Heart left ventricle (tissue), 16 donors: ENCODE results near the gene BPHL. TPM values are rescaled to one million over a fixed set of nuclear protein-coding genes. Genes with fewer than 3 reads are reported as not detected.
"Not testable (repeated sequence)": the region's sequence is repeated elsewhere in the genome, so short reads cannot be mapped to it uniquely, and the experiment has no call there.

ENCODE experiments used
- ATAC-seq, 4 donors: fragments of 200-7000 bp; cut with Tn5 transposase; one replicate each; pipeline ENCODE4 v1.9.1; 2020 to 2022; ENCODE audit warnings: moderate library complexity in 4 of 4, mild to moderate bottlenecking in 3 of 4, moderate number of reproducible peaks in 1 of 4
- DNase-seq, 5 donors: peaks; one replicate each; pipeline ENCODE4 v3.0.0-alpha.2; 2020
- H3K27ac ChIP-seq, 12 donors: fragments of 200-600 bp; sonication (generic) in 4 of 12; one replicate each; pipeline versions ENCODE4 v1.5.0 to v1.8.0; 2016 to 2022; ENCODE audit warnings: mild to moderate bottlenecking in 2 of 12
- H3K27me3 ChIP-seq, 9 donors: fragments of 200-600 bp; sonication (generic) in 2 of 9; one replicate each; pipeline versions ENCODE4 v1.5.1 to v1.8.0; 2016 to 2022; ENCODE audit warnings: mild to moderate bottlenecking in 3 of 9
- H3K36me3 ChIP-seq, 9 donors: fragments of 200-600 bp; sonication (generic) in 2 of 9; one replicate each; pipeline versions ENCODE4 v1.5.0 to v1.8.0; 2018 to 2022; ENCODE audit warnings: mild to moderate bottlenecking in 2 of 9
- H3K4me1 ChIP-seq, 12 donors: fragments of 200-600 bp; sonication (generic) in 4 of 12; one replicate each; pipeline versions ENCODE4 v1.5.0 to v1.8.0; 2016 to 2022; ENCODE audit warnings: mild to moderate bottlenecking in 3 of 12
- H3K4me3 ChIP-seq, 12 donors: fragments of 200-600 bp; sonication (generic) in 4 of 12; one replicate each; pipeline versions ENCODE4 v1.5.0 to v1.8.0; 2017 to 2022; ENCODE audit warnings: mild to moderate bottlenecking in 9 of 12, moderate library complexity in 4 of 12
- H3K9me3 ChIP-seq, 12 donors: fragments of 200-600 bp; sonication (generic) in 4 of 12; one replicate each; pipeline versions ENCODE4 v1.5.0 to v1.8.0; 2016 to 2022; ENCODE audit warnings: mild to moderate bottlenecking in 1 of 12
- POLR2A ChIP-seq, 2 donors: fragments of 450-650 bp; IDR thresholded peaks; one replicate each; pipeline ENCODE4 v1.6.1; 2017; ENCODE audit warnings: antibody characterized with exemption in 2 of 2, mild to moderate bottlenecking in 2 of 2, moderate library complexity in 2 of 2
- WGBS, 4 donors: extraction: QIAGEN DNeasy Blood & Tissue Kit in 2 of 4; methylation state at CpG; one replicate each; pipeline versions ENCODE4 v1.1.5 to v1.1.7; 2013 to 2018; 5-methylcytosine and 5-hydroxymethylcytosine counted together
- intact Hi-C, 10 donors: fragments of 100-400 bp; cut with DNase I; formaldehyde crosslinking; loops; one replicate each; pipeline versions ENCODE4 v1.11.1 to v1.14.2; 2022
- polyA plus RNA-seq, 2 donors: library from polyadenylated mRNA; stranded (reverse); fragments of 200-250 nt; gene quantifications; one replicate each; pipeline ENCODE4 v1.2.3, GENCODE V29; 2013
- total RNA-seq, 9 donors: library from RNA; depleted of rRNA in 2 of 9; stranded (reverse); fragments of >200 nt in 2 of 9; fragmentation: NEBNext Ultra II Directional in 3 of 9; extraction: Animal tissue kit (Norgen Biotek cat#: 25700) in 3 of 9; gene quantifications; one replicate each; pipeline versions ENCODE4 v1.1.0 to v1.2.4, GENCODE V29; 2016 to 2023
- TF ChIP-seq, protein P1 (sequence below), 12 donors: fragments of 200-600 bp; sonication (generic) in 4 of 12; IDR thresholded peaks; one replicate each; pipeline versions ENCODE4 v1.5.0 to v1.8.0; 2018 to 2022; ENCODE audit warnings: antibody characterized with exemption in 12 of 12, mild to moderate bottlenecking in 5 of 12
- donor health status: ischemic (EF 13 %, LVEDD 7.1; RV severe dilation, severe dysfunction).
- donor health status: healthy with polysubstance abuse.
- donor health status: DM: no; HTN: yes; CAD: no.
- donor health status: DM: no; HTN: no; CAD: no.
- donor health status: ischemic (EF 25% LVEDD 6.9; RV normal size, moderate dysfunction).
- donor health status: ischemic (EF 25% LVEDD 5.7; RV mildly dilated, moderate dysfunction).
- donor health status: healthy.
- donor health status: DM: yes; HTN: yes; CAD: no.
- donor health status: ischemic (EF 35%, LVEDD 5.7; RV mildly dilated, moderate dysfunction).
- donor health status: nonischemic (EF 11% LVEDD 7.7; RV severe dilation, severe dysfunction).
- donor health status: DM: yes; HTN: yes; CAD: no.
- donor health status: PGD.
- donor health status: ischemic (EF 29% LVEDD 5.4; RV normal size, mild dysfunction).
- donor health status: nonischemic (EF 23%, LVEDD 6.1; RV moderate dilation, normal function).

Gene BPHL
- total and polyA plus RNA-seq, 11 donors: 4.8 to 38.2 (median 13.5) TPM

DNA sequence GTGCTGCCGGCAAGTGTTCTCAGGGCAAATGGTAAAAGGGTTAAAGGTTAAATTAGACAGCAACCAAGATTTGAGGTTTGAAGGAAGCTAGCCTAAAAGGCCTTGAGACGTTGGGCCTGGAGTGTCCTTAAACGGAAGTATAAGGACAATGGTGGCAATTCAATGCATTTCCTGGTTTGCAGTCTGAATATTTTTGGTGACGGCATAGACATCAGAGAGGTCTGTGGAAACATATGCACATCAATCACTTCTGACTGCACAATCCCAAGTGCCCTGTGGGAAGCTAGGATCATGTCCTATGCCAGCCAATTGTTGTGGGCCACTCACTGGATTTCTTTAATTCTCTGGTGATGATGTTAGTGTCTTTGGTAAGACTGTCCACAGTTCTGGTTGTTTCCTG, 64.6 kb downstream of the BPHL start:
- no peaks in the 10 kb centered on the region for H3K4me1 ChIP-seq
- no peak overlapping the region for H3K27ac ChIP-seq
- H3K27me3 ChIP-seq: no peaks in the 10 kb centered on the region
- H3K36me3 ChIP-seq: no peaks in the 10 kb centered on the region
- TF ChIP-seq, protein P1, sequence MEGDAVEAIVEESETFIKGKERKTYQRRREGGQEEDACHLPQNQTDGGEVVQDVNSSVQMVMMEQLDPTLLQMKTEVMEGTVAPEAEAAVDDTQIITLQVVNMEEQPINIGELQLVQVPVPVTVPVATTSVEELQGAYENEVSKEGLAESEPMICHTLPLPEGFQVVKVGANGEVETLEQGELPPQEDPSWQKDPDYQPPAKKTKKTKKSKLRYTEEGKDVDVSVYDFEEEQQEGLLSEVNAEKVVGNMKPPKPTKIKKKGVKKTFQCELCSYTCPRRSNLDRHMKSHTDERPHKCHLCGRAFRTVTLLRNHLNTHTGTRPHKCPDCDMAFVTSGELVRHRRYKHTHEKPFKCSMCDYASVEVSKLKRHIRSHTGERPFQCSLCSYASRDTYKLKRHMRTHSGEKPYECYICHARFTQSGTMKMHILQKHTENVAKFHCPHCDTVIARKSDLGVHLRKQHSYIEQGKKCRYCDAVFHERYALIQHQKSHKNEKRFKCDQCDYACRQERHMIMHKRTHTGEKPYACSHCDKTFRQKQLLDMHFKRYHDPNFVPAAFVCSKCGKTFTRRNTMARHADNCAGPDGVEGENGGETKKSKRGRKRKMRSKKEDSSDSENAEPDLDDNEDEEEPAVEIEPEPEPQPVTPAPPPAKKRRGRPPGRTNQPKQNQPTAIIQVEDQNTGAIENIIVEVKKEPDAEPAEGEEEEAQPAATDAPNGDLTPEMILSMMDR (IDR thresholded peaks at IDR 0.05): no peak
- no peak for TF ChIP-seq POLR2A (IDR thresholded peaks at IDR 0.05)
- WGBS, 4 donors: 71 to 75% (median 73%) methylated on average over 4 of the region's 4 CpGs
- no peak overlapping the region for H3K4me3 ChIP-seq
- ATAC-seq: no peak
- intact Hi-C loops: no loop called here
- H3K9me3 ChIP-seq: no peaks in the 10 kb centered on the region
- DNase-seq: no peak

DNA sequence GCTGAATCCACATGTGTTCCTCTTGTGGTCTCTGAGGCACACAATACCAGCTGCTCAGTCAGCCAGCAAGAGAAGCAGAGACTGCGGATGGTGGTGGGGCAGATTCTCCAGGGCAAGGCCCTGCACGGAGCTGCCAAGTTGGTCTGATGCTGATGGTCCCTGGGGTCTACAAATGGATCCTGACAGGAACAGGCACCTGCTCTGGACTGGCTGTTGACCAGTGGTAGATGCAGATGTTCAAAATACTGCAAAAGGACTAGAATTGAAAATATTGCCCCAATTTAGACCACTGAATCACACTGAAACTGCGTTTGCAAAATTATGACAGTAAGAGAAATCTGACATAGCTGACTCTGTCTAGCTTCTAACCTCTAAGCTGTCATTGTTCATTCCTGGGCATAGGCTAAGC, 68.5 kb downstream of the BPHL start:
- 90 to 97% (median 94%) methylated on average over 3 of the region's 3 CpGs for WGBS, 4 donors

DNA sequence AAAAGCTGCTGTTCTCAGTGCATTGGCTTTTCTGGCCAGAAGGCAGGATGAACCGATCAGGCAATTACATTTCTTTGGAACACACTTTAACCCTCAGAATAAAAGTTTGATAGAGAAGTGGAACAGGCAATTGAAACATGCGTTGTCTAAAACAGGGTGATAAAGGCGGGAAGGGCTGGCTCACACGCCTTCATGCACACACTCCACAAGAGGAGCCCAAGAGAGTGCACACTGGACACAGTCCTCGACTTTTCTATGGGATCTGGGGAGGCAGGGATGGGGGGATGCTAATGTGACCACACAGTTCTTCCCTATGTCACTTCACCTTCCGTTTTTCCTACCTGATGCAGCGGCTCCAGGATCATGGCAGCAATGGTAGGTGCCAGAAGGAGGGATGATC, 69.8 kb downstream of the BPHL start:
- ATAC-seq (no peak), DNase-seq (no peak)
- H3K9me3 ChIP-seq: no peaks in the 10 kb centered on the region
- intact Hi-C loops: no loop called here
- H3K27ac ChIP-seq: no peak overlapping the region
- H3K36me3 ChIP-seq: no peaks in the 10 kb centered on the region
- WGBS, 4 donors: 82 to 91% (median 88%) methylated on average over 7 of the region's 7 CpGs
- no peak for TF ChIP-seq POLR2A (IDR thresholded peaks at IDR 0.05)
- TF ChIP-seq, protein P1 (IDR thresholded peaks at IDR 0.05): no peak
- H3K27me3 ChIP-seq: no peaks in the 10 kb centered on the region
- H3K4me1 ChIP-seq: no peaks in the 10 kb centered on the region
- H3K4me3 ChIP-seq: no peak overlapping the region

More for the DNA sequence above, 68.5 kb downstream of the BPHL start:
- no peaks in the 10 kb centered on the region for H3K27me3 ChIP-seq
- H3K36me3 ChIP-seq: no peaks in the 10 kb centered on the region
- H3K4me3 ChIP-seq: no peak overlapping the region
- H3K9me3 ChIP-seq: no peaks in the 10 kb centered on the region
- H3K27ac ChIP-seq: no peak overlapping the region
- intact Hi-C loops: no loop called here
- TF ChIP-seq POLR2A (IDR thresholded peaks at IDR 0.05): no peak
- TF ChIP-seq, protein P1 (IDR thresholded peaks at IDR 0.05): no peak
- no peak for DNase-seq
- H3K4me1 ChIP-seq: no peaks in the 10 kb centered on the region
- ATAC-seq: no peak

DNA sequence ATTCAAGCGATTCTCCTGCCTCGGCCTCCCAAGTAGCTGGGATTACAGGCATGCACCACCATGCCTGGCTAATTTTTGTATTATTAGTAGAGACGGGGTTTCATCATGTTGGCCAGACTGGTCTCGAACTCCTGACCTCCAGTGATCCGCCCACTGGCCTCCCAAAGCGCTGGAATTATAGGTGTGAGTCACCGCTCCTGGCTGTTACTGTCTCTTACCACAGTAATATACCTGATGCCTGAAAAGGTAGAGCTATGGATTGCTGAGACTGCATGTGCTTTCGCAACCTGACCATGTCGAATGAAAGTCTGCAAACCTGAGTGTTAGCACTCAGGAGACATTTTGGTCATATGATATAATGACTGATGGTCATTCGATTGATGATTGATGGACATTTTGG, 70.7 kb downstream of the BPHL start:
- H3K4me1 ChIP-seq, H3K4me3 ChIP-seq, ATAC-seq, DNase-seq, H3K27me3 ChIP-seq, H3K27ac ChIP-seq, H3K36me3 ChIP-seq, intact Hi-C loops, H3K9me3 ChIP-seq: not testable (repeated sequence)
- 95 to 99% (median 96%) methylated on average over 6 to 10 of the region's 10 CpGs for WGBS, 4 donors

DNA sequence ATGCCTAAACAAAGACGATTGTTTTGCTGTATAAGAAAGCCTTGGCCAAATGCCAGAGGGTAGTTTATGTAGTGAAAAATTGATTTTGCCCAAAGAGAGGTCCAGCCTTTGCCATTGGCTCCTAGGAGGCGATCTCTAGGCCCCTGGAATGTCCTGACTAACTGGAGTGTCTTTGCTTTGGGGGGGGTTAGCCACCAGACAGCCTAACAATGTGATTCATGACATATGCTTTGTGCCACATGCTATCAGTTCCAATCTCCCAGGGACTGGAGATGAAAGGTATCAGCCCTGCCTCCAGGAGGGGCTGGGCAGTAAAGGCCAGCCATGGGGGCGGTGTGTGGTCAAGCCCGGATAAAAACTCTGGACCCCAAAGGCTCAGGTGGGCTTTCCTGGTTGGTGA, 71.5 kb downstream of the BPHL start:
- Histone ChIP-seq H3K4me3 (no peak overlapping the region), H3K9me3 (no peaks in the 10 kb centered on the region), H3K27me3 (no peaks in the 10 kb centered on the region), H3K4me1 (peaks cover 0 to 6% (median 0%) of the 10 kb centered on the region in 12 donors), H3K36me3 (no peaks in the 10 kb centered on the region), H3K27ac (no peak overlapping the region)
- DNase-seq: no peak
- intact Hi-C loops: no loop called here
- TF ChIP-seq POLR2A (IDR thresholded peaks at IDR 0.05): no peak
- TF ChIP-seq, protein P1 (IDR thresholded peaks at IDR 0.05): no peak
- no peak for ATAC-seq
- WGBS, 4 donors: 76 to 90% (median 88%) methylated on average over 4 of the region's 4 CpGs
